ENCODE results near the gene PRKN. TPM values are rescaled to one million over a fixed set of nuclear protein-coding genes. Genes with fewer than 3 reads are reported as not detected.

Gene PRKN
- polyA plus RNA-seq, 1 donor, result 4.6 TPM

DNA sequence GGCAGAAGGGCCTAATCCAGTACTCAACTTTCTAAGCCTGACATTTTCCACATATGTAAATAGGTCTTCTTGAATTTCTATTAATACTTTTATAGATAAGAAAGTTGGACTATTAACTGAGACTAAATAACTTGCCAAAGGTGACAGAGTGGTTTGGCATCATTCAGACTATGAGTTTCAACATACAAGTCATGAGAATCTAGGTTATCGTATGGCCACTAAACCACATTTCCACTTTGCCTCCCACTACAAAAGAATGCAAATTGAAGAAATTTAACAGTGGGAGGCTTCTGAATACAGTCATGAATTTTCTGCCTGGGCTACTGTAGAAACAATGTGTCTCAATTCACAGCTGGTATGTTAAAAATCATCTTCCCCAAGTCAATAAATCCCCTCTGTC lies 922.7 kb downstream of the PRKN start:
- no peak for DNase-seq (ENCODE audit: low read depth)

DNA sequence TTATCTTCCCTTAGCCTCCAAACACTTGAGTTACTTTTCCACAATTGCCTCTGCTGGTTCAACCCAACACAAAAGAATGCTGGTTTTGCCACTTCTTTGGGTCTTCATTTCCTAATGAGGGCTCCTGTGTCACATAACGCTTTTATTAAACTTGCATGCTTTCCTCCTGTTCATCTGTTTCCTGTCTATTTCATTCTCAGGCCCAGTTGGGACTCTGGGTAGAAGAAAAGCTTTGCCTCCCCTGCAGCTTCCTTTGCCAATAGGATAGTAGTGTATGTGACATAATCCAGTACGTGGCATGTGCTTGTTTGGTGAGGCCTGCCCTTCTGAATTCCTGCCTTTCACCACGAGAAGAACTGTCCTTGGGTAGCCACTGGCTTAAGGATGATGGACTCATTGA lies 924.4 kb downstream of the PRKN start:
- no peak for DNase-seq (ENCODE audit: low read depth)

DNA sequence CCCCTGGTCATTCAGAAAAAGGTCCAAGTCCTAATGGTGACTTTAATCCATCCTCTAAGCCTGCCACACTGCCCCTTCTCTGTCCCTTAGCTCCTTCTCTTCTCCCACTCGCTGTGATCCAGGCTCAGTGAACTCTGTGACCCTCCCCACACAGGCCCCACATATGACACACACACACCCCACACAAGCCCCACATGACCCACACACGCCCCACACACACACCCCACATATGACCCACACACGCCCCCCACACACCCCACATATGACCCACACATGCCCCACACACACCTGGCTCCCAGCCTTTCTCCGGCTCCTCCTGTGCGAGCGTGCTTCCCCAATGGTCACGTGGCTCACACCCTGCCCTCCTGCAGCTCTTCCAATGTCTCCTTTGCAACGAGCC lies 925.3 kb downstream of the PRKN start:
- no peak for DNase-seq (ENCODE audit: low read depth)

DNA sequence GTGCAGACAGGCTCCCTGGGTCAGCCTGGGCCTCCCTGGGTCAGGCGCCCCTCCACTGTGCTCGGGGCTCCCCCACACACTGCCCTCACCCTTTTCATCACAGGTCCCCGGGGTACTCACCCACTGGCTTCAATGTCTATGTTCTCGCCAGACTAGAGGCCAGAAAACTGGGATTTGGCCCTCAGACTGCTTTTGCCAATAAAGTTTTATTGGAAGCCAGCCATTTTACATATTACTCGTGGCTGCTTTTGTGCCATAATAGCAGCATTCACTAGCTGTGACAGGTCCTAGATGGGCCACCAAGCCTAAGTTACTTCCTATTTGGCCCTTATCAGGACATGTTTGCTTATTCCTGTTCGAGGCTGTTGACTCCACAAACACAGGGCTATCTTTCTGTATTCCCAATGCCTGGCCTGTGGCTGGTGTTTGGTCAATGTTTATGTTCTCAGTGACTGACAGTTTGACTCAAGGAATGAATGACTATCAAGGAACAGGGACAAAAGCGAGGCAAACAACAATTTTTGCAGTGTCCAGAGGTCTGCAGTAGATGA lies 928.6 kb downstream of the PRKN start:
- no peak for DNase-seq (ENCODE audit: low read depth)

DNA sequence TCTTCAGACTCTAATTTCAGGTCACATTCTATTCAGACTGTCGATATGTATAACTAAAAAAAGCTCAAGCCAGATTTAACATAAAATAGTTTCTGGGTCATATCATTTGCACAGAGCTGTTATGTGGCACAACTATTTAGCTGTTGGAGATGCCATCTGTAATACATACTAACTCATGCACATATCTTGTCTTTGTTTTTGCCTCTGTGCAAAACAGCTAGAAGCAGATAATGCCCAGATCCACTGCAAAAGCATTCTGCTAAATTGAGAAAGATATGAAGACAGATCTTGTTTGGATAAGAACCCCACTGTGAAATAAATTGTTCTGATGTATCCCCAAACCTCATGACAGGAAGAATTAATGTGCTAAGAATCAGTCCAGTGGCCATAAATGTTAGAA lies 930.9 kb downstream of the PRKN start:
- DNase-seq (ENCODE audit: low read depth), result no peak

DNA sequence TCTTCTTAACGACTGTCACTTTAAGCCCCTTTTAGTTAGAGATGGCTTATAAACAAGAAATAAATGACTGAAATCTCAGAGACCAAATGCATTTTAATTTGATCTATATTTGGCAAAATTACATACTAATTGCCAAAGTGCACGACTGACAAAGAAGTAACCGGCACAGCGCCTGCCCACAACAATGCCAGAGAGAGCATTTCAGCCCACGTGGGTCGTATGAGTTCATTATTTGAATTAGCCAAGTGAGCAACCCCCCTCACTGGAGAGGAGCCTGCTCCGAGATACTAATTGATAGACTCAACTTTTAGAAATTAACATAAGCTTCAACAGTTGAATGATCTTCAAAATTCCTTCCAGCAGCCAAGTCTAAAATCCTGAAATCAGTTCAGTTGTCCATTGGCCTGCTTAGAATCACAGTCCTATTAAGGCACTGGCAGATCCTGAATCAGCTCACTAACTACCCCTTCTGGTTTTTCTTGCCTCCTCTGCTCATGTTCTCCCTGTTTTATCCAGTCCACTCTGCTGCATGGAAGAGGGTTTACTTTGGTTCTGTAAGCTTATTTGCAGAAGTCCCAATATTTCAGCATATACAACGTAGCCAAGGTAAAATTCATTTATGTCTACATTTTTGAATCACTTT lies 934.6 kb downstream of the PRKN start:
- DNase-seq (ENCODE audit: low read depth), result no peak

DNA sequence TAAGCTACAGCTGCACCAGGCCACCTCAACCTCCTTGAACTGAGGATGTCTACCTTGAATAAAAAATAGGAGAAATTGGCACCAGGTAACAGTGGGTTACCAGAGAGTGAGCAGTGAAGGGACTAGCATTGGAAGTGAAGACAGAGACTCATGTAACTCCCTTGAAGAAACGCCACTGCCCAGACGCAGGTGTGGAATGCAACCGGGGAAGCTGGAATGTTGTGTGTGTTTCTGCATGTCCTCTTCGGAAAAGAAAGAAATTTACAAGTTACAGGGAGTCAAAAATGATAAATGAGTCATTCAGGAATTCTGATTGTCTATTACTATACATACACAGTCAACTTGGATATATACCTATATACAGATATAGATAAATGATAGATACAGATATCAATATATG lies 939.0 kb downstream of the PRKN start:
- DNase-seq (ENCODE audit: low read depth), result no peak

DNA sequence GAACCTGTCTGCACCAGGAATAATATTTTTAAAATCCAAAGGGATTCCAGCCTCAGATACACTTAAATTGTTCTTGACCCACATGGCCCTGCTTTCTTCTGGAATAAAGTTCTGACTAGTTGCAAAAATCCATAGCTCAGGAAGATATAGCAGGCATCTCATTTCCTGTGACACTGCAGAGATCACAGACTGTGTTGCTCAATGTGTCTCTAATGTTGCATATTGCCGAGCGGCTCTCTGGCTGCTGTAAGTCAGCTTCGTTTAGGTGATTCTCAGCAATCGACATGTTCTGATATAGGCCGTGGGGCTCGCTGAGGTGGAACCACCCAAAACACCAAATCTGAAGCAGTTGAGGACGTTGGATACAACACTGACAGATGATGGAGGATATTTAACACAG lies 955.4 kb downstream of the PRKN start:
- no peak for DNase-seq (ENCODE audit: low read depth)

DNA sequence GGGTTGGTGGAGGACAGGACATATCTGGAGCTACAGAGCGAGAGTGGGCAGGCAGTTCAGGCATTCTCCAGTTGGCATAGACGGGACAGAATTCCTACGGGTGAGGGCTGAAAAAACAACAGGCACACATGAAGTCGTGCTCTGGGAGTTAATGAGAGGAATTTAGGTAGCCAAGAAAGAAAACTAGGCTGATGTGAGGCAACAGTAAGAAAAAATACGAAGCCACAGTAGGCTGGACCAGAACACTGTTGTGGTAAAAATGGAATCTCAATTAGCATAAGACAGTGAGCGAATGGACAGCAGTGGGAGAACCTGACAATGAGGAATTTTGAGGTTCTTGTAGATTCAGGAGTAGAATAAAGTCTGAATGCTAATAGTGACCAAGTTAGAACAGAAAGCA lies 965.6 kb downstream of the PRKN start:
- no peak for DNase-seq (ENCODE audit: low read depth)

DNA sequence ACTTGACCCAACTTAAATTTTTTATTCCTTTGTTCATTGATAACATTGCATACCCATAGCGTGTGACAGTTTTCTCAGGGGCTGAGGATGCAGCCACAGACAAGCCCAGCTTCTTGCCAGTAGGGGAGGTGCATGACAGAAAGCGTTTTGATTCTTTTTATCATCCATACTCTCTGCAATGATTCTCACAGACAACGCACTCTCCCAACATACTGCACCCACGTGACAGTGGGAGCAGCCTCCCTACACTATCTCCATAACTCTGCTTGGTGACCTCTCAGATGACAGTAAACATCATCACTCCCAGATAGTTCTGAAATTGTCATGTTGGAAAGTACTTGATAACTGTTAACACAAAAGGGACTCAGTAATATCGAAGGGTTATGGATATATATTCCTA lies 972.5 kb downstream of the PRKN start:
- DNase-seq (ENCODE audit: low read depth), result no peak

DNA sequence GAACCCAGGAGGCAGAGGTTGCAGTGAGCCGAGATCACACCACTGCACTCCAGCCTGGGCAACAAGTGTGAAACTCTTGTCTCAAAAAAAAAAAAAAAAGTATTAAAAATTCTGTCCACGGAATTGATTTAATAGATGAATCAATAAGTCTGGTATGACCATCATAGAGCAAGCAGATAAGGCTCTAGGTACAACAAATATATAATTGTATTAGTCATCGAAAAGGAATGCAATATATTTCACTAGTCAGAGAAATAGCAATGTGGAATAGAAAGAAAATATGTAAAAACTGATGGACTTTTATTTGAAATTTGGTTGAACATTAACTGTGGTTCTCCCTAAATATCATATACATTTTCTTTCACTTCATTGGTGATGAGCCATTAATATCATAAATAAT lies 976.9 kb downstream of the PRKN start:
- DNase-seq (ENCODE audit: low read depth), result no peak

DNA sequence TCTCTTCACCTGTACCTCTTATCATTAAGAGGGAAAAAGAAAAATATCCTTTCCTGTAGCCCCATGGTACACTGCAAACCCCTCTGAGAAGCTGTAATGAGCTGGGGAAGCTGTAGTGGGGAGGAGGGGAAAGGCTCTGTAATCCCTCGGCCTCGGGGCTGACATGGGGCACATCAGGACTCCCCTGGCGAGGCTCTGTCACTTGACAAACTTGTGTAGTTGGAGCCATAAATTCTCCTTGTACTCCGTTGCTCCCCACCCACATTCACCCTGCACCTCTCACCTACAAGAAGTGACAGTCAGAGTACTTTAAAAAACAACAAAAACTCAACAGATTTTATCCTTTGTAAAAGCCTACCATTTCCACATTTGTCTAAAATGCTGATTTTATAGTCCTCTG lies 978.0 kb downstream of the PRKN start:
- no peak for DNase-seq (ENCODE audit: low read depth)

DNA sequence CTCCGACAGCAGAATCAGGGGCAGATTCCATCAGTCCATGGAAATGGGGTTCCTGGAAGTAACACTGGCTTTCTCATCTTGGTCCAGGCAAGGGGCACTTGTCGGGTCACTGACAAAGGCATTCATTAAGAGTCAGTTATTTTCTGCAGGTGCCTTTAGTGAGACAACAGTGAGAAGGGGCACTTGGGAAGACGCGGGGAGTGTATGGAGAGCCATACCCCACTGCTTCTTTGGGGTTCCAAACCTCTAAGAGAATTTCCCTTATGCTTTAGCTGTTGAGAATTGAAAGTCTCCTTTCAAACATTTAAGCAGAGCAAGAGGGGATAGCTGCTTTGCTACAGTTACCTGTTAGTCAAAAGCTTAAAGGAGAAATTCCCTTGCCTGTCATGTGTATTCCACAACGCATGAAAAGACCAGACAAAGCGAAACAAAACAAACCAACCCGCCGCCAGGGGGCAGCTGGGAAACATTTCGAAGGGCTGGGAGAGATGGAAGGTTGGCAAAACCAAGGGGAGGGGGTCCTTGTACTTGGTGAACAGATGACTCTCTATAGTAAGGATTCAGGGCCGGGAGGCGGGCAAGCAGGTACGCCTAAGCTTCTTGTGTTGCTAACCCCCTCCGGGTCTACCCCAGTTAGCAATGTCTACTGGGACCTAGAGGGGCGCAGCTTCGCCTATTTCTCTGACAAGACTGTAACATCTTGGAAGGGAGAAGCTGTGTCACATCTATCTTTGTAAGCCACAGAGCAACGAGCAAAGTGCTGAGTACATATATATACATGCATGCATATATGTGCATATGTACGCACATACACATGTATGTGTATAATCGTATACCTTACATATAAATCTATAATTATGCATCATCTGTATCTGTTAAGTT lies 978.8 kb downstream of the PRKN start:
- DNase-seq (ENCODE audit: low read depth), result no peak

DNA sequence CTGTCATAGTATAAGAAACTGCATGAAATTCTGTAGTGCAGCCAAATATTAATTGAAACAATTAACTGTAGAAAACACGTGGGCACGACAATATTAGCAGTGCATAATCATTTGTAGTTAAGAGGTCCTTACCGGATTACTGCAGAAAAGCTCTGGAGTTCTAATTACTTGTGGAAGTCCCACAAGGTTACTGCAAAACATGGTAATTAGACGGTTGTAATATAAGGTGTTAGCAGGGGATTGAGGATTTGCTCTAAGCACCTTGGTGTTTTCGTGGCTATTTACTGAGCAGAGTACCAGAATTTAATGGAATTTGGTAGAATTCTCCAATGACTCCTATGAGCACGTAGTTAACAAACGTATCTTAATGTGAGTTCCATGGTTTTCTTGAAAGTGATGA lies 980.1 kb downstream of the PRKN start:
- DNase-seq (ENCODE audit: low read depth), result no peak

DNA sequence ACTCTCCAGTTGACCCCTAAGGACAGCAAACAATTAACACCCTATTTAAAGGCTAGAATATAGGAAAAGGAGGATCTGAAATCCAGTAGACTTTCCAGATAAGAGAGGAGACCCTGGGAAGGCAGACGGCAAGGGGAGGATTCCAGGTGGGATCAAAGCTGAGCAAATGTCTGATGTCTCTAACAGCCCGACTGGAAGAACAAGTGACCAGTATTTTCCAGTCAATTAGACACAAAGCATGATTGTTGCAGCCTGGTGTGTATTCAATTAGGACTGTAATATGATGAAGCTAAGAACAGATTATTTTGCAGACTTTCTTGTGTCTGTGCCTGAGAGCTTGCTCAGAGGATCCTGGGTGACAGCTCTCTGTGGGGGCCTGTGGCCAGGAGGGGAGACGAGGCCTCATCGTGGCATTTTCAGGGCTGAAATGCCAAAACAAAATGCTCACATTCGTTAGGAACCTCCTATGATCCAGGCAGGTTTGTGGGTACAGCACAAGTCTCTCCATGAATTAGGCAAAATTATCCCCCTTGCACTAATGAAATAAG lies 981.9 kb downstream of the PRKN start:
- DNase-seq (ENCODE audit: low read depth), result no peak

DNA sequence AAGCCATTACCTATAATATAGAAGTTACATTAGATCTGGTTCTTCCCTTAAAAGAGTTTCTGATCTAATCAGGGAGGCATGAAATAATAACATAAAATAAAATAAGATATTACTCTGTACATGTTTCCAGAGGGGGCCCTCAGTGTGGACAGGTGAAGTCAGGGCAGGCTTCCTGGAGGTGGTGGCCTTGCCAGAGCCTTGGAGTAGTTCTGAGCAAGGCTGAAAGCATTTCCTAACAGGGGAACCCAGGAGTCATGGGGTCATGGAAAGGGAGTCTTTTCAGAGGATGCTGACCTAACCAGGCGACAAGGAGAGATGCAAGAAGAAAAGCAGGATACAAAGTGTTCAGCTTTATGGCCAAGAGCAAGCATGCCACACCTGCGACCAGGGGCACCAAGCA lies 982.4 kb downstream of the PRKN start:
- no peak for DNase-seq (ENCODE audit: low read depth)

DNA sequence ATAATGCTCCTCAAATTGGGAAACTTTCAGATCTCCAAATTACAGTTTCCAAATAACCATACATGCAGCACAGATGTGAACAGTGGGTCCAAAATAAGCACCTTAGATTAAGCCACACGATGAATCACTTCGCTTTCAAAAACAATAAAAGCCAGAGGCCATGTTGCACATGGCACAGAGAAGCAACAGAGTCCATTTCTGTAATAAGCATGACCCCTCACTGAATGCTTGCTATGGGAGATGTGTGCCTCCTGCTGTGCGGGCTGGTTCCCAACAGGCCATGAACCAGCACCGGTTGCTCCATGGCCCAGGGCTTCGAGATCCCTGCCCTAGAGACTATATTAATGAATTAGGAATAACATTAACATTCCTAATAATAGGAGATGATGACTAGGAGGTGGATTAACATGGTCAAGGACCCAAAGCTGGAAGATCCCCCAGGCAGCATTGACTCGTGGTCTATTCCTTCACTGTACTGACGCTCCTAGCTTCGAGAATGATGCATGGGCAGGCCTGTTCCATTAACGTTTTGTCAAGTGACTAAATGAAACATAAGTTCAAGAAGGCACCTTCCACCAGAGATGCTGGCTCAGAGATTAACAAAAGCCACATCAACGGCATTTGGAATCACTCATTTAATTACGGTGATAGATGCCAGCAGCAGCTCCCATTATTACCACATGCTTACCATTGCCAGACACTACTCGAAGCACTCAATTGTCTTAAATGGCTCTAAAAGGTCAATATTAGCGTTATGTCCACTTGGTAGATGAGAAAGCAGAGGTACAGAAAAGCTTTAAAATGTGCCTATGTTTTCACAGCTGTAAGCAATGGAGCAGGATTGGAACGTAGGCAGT lies 983.1 kb downstream of the PRKN start:
- DNase-seq (ENCODE audit: low read depth), result no peak

DNA sequence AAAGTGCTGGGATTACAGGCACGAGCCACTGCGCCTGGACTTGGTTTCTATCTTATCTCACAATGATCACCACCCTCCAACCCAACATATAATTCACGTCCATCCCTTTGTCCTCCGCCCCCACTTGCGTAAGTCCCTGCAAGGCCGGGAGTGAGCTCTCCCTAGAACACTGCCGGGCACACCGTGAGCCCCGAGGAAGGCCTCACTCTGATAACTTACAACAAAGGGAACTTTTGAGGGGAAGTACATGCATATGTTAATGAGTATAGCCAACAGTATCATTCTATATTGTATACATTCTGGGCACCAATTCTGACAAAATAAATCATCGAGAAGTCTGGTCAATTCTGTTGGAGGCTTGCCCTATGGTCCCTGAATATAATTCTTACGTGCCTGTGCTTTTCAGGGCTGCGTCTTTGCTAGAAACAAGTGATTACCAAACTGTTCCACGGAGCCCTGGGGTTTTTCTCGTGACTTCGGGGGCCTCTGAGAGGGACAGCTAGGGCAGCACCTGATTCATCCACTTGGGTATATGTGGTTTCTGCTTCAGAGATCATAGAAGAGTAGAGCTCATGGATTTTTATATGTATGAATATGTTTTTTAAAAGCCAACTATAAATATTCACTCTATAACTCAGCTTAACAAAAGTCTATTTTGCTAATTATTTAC lies 983.9 kb downstream of the PRKN start:
- no peak for DNase-seq (ENCODE audit: low read depth)

DNA sequence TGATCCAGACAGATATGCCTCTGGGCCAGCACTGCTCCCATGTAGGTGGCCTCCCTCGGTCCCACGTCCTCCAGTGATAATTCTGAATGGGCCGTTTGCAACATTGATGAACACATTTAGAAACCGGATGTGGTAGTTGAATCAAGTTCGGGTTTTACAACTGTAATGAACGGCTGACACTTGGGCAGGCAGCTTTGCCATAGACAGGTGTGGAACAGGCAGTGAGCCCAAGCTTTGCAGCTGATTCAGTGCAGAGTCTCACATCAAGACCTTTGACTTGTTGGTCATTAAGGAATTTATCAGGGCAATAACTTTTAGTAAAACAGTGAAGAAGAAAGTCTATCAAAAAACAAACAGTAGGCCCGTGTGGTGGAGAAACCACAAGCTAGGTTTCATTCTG lies 987.1 kb downstream of the PRKN start:
- DNase-seq (ENCODE audit: low read depth), result no peak

DNA sequence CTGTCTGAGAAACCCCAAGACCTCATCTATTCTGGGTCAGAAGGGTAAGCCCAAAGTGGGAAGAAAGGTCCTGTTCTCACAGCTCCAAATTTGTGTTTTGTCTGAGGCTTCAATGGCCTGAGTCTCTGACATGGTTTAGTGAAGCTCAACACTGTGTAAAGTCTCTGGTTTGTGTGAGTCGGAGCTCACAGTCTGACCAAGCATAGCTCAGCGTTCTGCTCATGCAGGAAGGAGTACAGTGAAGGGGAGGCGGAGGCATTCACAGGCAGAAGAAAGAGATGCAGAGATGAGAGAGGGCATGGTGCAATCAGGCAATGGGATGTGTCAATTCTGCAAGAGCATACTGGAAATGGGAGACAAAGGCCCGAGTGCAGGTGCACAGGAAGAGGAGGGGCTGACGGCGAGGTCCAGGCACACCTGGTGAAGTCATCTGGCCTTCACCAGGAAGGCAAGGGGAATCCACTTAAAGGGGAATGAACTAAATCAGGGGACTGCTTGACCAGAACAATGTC lies 990.7 kb downstream of the PRKN start:
- DNase-seq (ENCODE audit: low read depth), result no peak

DNA sequence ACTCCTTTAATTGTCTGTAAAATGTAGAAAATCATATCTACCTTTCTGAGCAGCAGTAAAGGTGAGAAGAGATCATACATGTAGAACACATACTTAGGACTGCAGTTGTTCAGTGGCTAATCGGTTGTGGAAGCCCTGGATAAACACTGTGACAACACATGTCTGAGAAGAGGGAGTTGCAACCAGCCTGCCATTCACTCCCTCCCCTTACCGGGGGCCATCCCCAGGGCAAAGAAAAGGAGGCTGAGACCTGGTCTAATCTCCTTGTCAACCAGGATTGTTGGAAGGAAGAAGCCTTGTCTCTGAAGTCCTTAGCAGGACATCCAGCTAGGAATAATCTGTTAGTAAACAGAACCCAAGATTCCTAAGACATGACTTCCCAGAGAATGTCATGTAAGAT lies 991.2 kb downstream of the PRKN start:
- no peak for DNase-seq (ENCODE audit: low read depth)
